GM23248 (cell line): Measurements from ENCODE around the gene CTAGE9.

ENCODE experiments used
- EZH2 ChIP-seq: fragments of 200-600 bp; sonication (generic); IDR thresholded peaks from 2 replicates; pipeline ENCODE4 v1.6.1; 2018; ENCODE audit warnings: antibody characterized with exemption, mild to moderate bottlenecking; ENCODE audit not compliant: insufficient read depth, poor library complexity, severe bottlenecking
- EZH2phosphoT487 ChIP-seq: fragments of 200-600 bp; sonication (generic); IDR thresholded peaks from 2 replicates; pipeline ENCODE4 v1.6.1; 2018; ENCODE audit warnings: antibody characterized with exemption, moderate library complexity, mild to moderate bottlenecking, low read depth; ENCODE audit not compliant: insufficient read depth

- no peak for TF ChIP-seq EZH2
- no peak for TF ChIP-seq EZH2phosphoT487
Measured at GRCh38 chr6:131682442-131682841, 28.4 kb downstream of the CTAGE9 start.
